SK-N-SH treated with all-trans-retinoic acid at 6 μM for 48 hours (cell line): ENCODE data around the gene CDC6.

Experiments used
- SNAI2 ChIP-seq: fragments of 250-450 bp; sonication (Bioruptor Pico); IDR thresholded peaks from 2 replicates; pipeline ENCODE4 v1.5.0; 2020; ENCODE audit warnings: mild to moderate bottlenecking, moderate library complexity
- ZFP3 ChIP-seq: fragments of 250-450 bp; sonication (Bioruptor Pico); IDR thresholded peaks from 2 replicates; pipeline ENCODE4 v1.5.0; 2020; ENCODE audit warnings: mild to moderate bottlenecking, moderate library complexity
- TF ChIP-seq, protein P1 (sequence below): fragments of 250-450 bp; sonication (Bioruptor Pico); IDR thresholded peaks from 2 replicates; pipeline ENCODE4 v1.8.0; 2020; ENCODE audit warnings: mild to moderate bottlenecking, moderate library complexity, borderline replicate concordance

DNA sequence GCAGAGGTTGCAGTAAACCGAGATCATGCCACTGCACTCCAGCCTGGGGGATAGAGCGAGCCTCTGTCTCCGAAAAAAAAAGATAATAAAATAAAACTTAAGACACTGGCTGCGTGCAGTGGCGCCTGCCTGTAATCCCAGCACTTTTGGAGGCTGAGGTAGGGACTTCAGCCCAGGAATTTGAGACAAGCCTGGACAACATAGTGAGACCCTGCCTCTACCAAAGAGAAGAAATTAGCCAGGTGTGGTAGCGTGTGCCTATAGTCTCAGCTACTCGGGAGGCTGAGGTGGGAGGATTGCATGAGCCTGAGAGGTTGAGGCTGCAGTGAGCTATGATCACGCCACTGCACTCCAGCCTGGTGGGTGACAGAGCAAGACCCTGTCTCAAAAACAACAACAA is 47.9 kb downstream of the CDC6 start:
- TF ChIP-seq ZFP3 (CRISPR knock-in tag), result no peak
- no peak for TF ChIP-seq SNAI2 (CRISPR knock-in tag)
- TF ChIP-seq, protein P1, sequence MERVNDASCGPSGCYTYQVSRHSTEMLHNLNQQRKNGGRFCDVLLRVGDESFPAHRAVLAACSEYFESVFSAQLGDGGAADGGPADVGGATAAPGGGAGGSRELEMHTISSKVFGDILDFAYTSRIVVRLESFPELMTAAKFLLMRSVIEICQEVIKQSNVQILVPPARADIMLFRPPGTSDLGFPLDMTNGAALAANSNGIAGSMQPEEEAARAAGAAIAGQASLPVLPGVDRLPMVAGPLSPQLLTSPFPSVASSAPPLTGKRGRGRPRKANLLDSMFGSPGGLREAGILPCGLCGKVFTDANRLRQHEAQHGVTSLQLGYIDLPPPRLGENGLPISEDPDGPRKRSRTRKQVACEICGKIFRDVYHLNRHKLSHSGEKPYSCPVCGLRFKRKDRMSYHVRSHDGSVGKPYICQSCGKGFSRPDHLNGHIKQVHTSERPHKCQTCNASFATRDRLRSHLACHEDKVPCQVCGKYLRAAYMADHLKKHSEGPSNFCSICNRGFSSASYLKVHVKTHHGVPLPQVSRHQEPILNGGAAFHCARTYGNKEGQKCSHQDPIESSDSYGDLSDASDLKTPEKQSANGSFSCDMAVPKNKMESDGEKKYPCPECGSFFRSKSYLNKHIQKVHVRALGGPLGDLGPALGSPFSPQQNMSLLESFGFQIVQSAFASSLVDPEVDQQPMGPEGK (CRISPR knock-in tag), result no peak
